Measurements from ENCODE around the gene SCEL.

The SCEL gene

DNA sequence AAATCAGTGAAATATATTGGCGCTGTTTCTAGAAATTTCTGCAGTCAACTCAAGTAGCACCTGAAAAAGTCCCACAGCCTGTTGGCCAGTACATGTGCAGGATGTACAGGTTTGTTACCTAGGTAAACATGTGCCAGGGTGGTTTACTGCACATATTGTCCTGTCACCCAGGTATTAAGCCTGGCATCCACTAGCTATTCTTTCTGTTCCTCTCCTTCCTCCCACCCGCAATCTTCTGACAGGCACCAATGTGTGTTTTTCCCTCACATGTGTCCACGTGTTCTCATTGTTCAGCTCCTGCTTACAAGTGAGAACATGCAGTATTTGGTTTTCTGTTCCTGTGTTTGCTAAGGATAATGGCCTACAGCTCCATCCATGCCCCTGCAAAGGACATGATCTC lies 13.1 kb upstream of the SCEL start:
- DNase-seq = no peak

GRCh38 chr13:77523386-77523785 lies 12.1 kb upstream of the SCEL start:
- DNase-seq = no peak

DNA sequence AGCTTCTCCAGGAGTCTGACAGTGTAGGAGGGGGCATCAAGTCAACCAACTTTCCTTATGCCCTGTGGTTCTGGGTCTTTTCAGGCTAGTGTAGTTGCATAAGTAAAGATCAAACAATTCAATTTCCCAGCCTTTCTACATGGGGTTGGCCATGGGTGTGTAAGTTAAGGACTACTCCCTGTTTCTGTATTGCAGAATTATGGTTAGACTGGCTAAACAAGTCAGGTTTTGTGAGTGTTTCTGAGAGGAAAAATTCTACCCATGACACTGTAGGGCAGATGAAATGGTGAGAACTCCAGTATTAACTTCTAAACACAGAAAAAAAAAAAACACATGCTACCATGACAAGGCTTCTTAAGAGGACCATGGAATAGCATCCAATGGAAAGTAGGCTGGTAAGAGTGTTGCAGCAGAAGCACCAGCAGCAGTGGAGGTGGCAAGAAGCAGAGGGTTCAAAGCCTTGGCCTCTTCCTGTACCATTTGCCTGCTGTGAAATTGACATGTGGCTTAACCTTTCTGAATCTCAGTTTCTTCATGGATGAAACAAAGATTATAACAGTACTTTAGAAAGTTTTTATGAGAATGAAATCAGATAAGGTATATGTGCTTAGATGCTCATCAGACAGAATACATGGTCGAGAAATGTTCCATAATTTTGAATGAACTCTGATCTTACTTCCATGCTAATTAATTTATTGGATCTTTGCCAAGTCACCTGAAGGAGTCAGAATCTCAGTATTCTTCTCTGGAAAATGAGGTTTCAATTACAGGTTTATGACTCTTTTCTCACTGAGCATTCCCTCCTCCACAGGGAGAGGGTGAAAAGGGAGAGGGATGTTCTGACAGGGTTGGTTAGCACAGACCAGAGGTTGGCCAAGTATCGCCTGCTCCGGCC lies 11.4 kb upstream of the SCEL start:
- DNase-seq = no peak

DNA sequence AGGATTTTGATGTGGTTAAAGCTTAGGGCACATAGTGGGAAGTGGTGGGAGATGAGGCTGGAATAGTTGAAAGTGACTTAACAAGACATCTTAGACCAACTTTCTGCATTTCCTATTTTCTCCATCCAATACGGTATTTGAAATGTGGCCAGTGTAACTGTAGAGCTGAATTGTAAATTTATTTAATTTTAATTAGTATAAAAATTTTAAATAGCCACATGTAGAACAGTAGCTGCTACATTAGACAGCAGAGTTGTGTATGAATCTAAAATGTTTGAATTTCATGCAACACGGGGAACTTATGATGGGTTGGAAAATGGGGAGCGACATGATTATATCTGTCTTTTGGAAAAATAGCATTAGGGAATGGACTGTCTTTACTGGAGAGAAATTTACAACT lies 7.1 kb upstream of the SCEL start:
- no peak for DNase-seq

- DNase-seq = no peak
Measured at GRCh38 chr13:77528834-77529500, 6.5 kb upstream of the SCEL start.

DNA sequence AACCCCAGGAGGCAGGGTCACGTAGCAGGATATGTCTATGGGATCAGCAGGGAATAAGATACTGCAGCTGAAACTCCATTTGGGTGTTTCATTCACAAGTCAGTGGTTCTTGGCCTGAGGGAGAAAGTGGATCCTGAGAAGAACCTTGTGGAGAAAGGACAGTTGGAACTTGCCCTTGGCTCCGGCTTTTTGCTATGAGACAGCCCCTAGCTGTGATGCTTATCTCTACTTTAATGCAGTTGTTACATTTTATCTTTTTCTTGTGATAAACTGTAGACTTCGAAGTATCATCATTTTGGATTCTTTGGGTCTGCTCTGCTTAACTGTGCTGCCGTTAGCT lies 6.0 kb upstream of the SCEL start:
- DNase-seq = no peak

DNA sequence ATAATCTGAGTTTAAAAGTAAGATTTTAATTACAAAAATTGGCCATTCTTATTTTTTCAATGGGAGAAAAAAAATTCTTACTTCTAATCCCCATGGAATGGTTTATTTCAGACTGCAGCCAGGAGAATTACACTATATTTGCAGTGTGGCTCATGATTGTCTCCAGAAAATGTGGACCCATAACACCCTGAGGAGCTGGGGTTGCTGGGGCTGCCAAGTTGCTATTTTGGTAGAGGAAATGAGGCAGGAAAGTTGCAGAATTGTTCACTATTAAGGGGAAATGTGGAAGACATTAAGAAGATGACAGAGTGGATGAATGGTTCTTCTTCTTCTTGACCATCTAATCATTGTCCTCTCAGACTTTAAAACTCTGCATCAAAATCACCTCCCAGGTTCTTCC lies 4.6 kb upstream of the SCEL start:
- no peak for DNase-seq

DNA sequence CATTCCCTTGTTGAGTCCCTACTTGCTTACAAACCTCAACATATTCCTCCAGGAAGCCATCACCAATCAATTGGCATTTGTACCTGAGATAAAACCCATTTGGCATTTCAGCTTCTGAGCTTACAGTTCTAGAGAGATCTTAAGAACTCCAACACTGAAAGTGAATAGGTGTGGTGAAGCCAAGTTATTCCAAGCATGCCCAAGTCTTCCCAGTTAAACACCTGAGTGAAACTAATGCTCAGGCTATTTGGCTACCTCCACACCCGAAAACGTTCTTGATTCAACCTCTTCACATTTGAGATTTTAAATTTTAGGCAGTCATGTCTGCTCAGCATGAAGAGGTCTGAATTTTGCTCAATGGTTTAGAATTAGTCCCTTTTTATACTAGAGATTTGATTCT lies 2.5 kb upstream of the SCEL start:
- DNase-seq = no peak

- DNase-seq = no peak
Measured at GRCh38 chr13:77533875-77534788, 1.4 kb upstream of the SCEL start.

DNA sequence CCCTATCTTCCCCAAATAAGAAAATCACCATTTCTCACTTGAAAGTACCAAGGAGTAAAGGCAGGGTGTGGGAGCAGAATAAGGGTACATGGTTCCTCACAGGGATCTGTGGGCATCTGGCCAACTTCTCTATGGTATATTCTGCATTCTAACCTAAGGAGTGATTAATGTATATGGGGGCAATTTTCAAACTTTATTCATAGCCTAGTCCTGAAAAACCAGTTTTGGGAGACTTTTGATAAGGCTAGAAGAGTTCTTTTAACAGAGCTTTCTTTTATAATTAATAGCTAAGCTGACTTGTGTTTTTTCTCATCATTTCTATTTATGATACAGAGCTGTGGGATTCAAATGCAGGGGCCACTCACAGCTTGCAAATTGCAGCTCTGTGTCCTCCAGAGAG lies 852 bp downstream of the SCEL start:
- DNase-seq = no peak

DNA sequence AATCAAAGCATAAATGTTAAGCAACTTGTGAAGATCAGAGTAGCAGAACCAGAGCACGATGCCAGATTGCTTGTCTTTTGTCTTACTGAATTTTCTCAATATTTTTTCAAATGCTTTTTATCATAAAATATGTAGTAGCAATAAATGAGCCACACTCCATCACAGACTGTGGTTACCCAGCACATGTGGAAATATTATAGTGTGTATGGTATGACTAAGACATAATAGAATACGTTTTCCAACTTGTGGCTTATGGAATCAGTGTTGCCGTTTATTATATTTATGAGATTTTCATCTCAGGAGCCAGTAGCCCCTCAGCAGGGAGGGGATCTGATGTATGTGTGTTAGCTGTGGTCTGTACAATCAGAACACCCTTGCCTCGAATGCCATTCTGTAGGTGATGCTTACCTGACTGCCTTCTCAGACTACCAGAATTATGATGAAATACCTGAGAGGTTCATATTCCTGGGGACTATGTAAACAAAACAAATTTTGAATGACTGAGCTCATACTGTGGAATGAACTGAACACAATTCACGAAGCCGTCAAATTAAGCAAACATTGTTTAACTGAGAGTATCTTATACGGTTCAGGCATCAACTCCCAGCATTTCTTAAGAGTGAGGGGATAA lies 1.9 kb downstream of the SCEL start:
- no peak for DNase-seq

- DNase-seq = no peak
Measured at GRCh38 chr13:77543711-77544110, 8.2 kb downstream of the SCEL start.

DNA sequence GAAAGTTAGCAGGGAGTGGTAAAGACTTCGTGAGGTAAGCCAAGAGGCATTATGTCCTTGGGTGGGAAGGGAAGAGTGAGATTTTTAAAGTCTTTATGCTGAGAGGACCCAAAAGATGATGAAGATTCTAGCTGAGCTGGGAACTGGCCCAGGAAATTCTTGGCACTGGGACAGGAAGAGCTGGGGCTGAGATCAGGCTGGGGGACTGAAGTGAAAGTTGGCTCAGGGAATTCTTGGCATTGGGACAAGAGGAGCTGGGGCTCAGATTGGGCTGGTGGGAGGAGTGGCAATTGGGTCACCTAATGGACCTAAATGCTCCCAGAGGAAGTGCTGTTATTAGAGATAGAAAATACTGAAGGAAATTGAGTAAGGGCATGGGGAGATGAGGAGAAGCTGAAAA lies 8.8 kb downstream of the SCEL start:
- DNase-seq = no peak

DNA sequence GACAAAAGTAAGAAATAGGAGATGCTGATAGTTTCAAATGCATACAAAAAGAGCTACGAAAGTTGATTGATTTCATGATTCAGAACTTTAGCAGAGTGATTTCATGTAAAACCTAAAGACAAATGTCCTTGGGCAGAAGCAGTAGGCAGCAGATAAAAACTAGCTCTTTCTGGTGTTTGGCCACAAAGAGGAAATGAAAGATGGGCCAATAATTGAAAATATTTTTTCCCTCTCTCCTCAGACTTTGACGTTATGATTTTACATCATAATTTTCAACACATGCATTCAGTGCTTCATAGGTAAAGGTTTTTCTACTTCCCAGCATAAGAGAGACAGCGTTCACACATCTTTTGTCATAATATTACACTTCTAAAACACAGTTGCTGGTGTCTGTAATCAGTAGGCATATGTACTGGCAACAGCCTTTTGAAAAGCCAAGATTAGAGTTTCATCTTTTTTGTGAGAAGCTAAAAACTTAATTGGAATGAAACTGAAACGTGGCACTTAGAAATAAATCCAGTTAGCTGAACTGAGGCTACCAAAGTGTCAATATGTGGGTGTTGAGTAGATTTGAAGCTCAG lies 9.3 kb downstream of the SCEL start:
- DNase-seq = no peak

DNA sequence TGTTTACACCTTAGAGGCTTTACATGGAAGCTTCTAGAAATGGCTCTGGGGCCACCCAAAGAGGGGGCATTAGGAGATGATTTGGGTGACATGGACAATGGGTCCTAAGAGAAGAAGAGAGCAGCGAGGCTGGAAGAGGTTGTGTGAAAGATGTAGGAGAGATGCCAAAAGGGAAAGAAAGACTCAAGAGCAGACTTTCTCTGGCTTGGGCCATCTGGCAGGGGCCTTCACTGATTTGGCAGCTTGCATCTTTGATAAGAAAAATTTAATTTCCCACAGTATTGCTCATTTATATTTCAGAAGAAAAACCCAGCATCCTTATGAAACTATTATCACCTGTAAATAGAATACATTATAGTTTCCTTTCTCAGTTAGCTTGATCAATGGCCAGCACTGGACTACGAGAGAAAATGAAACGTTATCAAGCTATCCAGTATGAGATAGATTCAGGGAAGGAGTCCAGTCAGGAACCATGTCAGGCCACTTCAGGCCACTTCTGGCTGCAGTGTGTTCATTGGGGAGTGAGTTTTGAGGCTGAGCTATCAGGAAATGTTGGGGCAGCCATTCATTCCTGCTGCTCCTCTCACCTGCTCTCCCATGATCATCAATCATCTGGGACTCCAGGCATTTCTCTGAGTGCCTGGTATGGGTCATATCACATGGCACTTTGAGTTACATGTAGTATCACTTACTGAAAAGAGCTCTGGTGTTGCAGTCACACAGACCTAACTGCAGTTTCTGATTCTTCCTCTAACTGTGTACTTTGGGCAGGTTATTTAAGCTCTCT lies 10.3 kb downstream of the SCEL start:
- no peak for DNase-seq

DNA sequence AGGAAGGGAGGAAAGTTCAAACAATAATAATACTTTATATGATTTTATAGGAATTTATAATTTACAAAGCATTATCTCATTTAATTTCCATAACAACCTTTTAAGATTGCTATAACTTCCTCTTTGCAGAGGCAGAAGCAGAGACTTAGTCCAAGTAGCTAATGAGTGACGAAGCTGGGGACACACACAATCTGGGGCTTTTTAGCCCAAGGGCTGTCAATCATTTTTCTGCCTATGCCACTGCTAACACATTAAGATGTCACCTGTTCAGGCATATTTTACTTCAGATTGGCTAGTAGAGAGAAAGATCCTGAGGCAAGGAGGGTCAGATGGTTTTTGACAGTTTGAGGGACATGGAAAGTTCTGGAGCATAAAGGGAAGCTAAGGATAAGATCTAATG lies 12.6 kb downstream of the SCEL start:
- no peak for DNase-seq

DNA sequence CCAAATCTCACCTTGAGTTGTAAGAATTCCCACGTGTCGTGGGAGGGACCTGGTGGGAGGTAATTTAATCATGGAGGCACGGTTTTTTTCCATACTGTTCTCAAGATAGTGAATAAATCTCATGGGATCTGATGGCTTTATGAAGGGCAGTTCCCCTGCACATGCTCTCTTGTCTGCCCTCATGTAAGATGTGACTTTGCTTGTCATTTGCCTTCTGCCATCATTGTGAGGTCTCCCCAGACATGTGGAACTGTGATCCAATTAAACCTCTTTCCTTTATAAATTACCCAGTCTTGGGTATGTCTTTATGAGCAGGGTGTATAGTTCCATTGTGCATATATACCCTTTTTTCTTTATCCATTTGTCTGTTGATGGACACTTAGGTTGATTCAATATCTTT lies 13.1 kb downstream of the SCEL start:
- DNase-seq = no peak

DNA sequence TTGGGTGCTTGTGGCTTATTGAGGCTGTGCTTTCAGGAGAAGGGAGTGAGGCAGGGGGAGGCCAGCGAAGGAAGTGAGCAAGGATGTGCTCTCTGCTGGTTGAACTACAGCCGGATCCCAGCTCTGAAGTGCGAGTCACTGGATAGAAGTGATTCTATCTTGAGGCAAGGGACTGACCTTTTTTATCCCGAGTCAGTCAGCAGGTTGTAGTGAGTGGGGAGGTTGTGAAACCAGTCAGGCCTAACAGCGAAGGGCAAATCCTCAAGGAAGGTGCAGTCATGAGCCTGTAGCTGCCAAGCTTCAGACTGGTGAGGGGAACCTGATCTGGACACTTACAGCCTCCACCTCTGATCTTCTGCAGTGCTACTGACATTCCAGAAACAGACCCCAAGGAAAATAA lies 18.6 kb downstream of the SCEL start:
- no peak for DNase-seq

- DNase-seq = no peak
Measured at GRCh38 chr13:77555246-77555645, 19.7 kb downstream of the SCEL start.

GRCh38 chr13:77558016-77558415 lies 22.5 kb downstream of the SCEL start:
- no peak for DNase-seq

DNA sequence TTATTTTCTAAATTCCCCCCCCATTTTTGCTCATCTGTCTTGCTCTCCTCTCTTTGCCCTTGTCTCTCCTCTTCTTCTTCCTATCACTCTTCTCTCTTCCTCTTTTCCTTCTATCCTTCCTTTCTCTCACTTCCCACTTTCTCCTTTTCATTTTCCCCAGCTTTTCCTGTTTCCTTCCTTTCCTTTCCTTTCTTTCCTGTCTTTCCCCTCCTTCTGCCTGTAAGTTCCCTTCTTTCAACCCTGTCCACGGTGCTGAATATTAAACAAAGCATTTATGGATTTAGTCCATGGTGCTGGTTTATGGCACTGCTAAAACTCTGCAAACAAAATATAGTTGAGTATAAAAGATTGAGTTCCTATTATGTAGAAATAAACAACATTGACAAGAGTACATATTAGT lies 27.6 kb downstream of the SCEL start:
- no peak for DNase-seq

GRCh38 chr13:77565635-77566034 lies 30.1 kb downstream of the SCEL start:
- no peak for DNase-seq

Measured in stimulated activated CD4-positive, alpha-beta T cell treated with anti-CD3 and anti-CD28 coated beads, Interleukin-12 subunit alpha, Interleukin-12 subunit beta, amount 100 ng/mL, for 4 hours (primary cell).